GM23248 (cell line): ENCODE data around the gene ZNF432. TPM values are rescaled to one million over a fixed set of nuclear protein-coding genes. Genes with fewer than 3 reads are reported as not detected.
"Not testable (repeated sequence)": the region's sequence is repeated elsewhere in the genome, so short reads cannot be mapped to it uniquely, and the experiment has no call there.

Experiments used
- DNase-seq: peaks from one replicate; pipeline ENCODE4 v3.0.0-alpha.2; 2015
- H2AFZ ChIP-seq: fragments of 200-600 bp; sonication (generic); 2 replicates; pipeline ENCODE4 v1.6.1; 2016; ENCODE audit warnings: antibody characterized with exemption
- H3F3A ChIP-seq: fragments of 200-600 bp; sonication (generic); 2 replicates; pipeline ENCODE4 v1.6.1; 2016; ENCODE audit warnings: mild to moderate bottlenecking, antibody characterized with exemption, mixed run types; ENCODE audit not compliant: insufficient read depth
- H3K27ac ChIP-seq: fragments of 200-600 bp; sonication (generic); 2 replicates; pipeline ENCODE4 v1.5.1; 2016; ENCODE audit warnings: mild to moderate bottlenecking
- H3K27me3 ChIP-seq: fragments of 200-600 bp; sonication (generic); replicated peaks from 2 replicates; pipeline ENCODE4 v1.6.1; 2016; ENCODE audit warnings: mild to moderate bottlenecking; ENCODE audit not compliant: insufficient read depth
- H3K36me3 ChIP-seq: fragments of 200-600 bp; sonication (generic); 2 replicates; pipeline ENCODE4 v1.6.1; 2016; ENCODE audit warnings: low read depth, mild to moderate bottlenecking
- H3K4me1 ChIP-seq: fragments of 200-600 bp; sonication (generic); 2 replicates; pipeline ENCODE4 v1.6.1; 2016; ENCODE audit warnings: mild to moderate bottlenecking; ENCODE audit not compliant: insufficient read depth
- H3K4me2 ChIP-seq: fragments of 200-600 bp; sonication (generic); one replicate; pipeline ENCODE4 v1.6.1; 2016; ENCODE audit warnings: mild to moderate bottlenecking; ENCODE audit not compliant: unreplicated experiment
- H3K4me3 ChIP-seq: fragments of 200-600 bp; sonication (generic); 2 replicates; pipeline ENCODE4 v1.5.1; 2016; ENCODE audit warnings: mild to moderate bottlenecking
- H3K79me2 ChIP-seq: fragments of 200-600 bp; sonication (generic); 2 replicates; pipeline ENCODE4 v1.6.1; 2016; ENCODE audit warnings: mild to moderate bottlenecking; ENCODE audit not compliant: insufficient read depth
- H3K9ac ChIP-seq: fragments of 200-600 bp; sonication (generic); 2 replicates; pipeline ENCODE4 v1.6.1; 2016; ENCODE audit warnings: mild to moderate bottlenecking
- H3K9me2 ChIP-seq: fragments of 200-600 bp; sonication (generic); 2 replicates; pipeline ENCODE4 v1.6.1; 2016; ENCODE audit warnings: mixed run types, mild to moderate bottlenecking, moderate library complexity; ENCODE audit not compliant: insufficient read depth
- H3K9me3 ChIP-seq: fragments of 200-600 bp; sonication (generic); one replicate; pipeline ENCODE4 v1.6.1; 2017; ENCODE audit warnings: low read depth
- H4K20me1 ChIP-seq: fragments of 200-600 bp; sonication (generic); 2 replicates; pipeline ENCODE4 v1.6.0; 2016; ENCODE audit not compliant: insufficient read depth
- EZH2 ChIP-seq: fragments of 200-600 bp; sonication (generic); IDR thresholded peaks from 2 replicates; pipeline ENCODE4 v1.6.1; 2018; ENCODE audit warnings: antibody characterized with exemption, mild to moderate bottlenecking; ENCODE audit not compliant: insufficient read depth, poor library complexity, severe bottlenecking
- EZH2phosphoT487 ChIP-seq: fragments of 200-600 bp; sonication (generic); IDR thresholded peaks from 2 replicates; pipeline ENCODE4 v1.6.1; 2018; ENCODE audit warnings: antibody characterized with exemption, moderate library complexity, mild to moderate bottlenecking, low read depth; ENCODE audit not compliant: insufficient read depth
- WGBS, 2 experiments: methylation state at CpG; one replicate each; pipeline ENCODE4 v1.1.6; 2015 to 2017; ENCODE audit warnings: low lambda C conversion rate in 2 of 2, low coverage in 1 of 2; ENCODE audit errors: missing lambda C conversion rate in 2 of 2; 5-methylcytosine and 5-hydroxymethylcytosine counted together
- in situ Hi-C: fragments of 300-500 bp; cut with MboI; formaldehyde crosslinking; loops from 2 replicates; pipeline ENCODE4 v1.15.0; 2020
- polyA plus RNA-seq: library from polyadenylated mRNA; unstranded; fragments of >200 nt; fragmentation: Nextera tagmentation; extraction: Ambion mirVana; gene quantifications from 2 replicates; pipeline ENCODE4 v1.2.1, GENCODE V29; 2016
- total RNA-seq: library from RNA; depleted of rRNA; stranded (reverse); fragments of >200 nt; shearing (Covaris generic); gene quantifications from 2 replicates; pipeline ENCODE4 v1.2.3, GENCODE V29; 2014

ZNF432 gene
- total and polyA plus RNA-seq, 2 experiments from 2014 or later, result 3.4 to 10.4 TPM

- peaks cover 11% of the 10 kb centered on the region for H3K4me1 ChIP-seq
- H3K27ac ChIP-seq, result peak overlapping the region; percentile 9; the same call in 1 of the 2 replicates
- in situ Hi-C loops, result no loop called here
- no peak overlapping the region for H2AFZ ChIP-seq
- no peaks in the 10 kb centered on the region for H3K27me3 ChIP-seq
- no peaks in the 10 kb centered on the region for H4K20me1 ChIP-seq
- no peak overlapping the region for H3K9ac ChIP-seq
- no peak overlapping the region for H3K4me2 ChIP-seq
- H3K36me3 ChIP-seq, result peaks cover 88% of the 10 kb centered on the region
- H3F3A ChIP-seq, result peaks cover 12% of the 10 kb centered on the region; the same call in 1 of the 2 replicates
- peak; percentile 74 for DNase-seq
- H3K79me2 ChIP-seq, result peaks cover 97% of the 10 kb centered on the region
- no peak overlapping the region for H3K4me3 ChIP-seq
- no peaks in the 10 kb centered on the region for H3K9me2 ChIP-seq
- TF ChIP-seq EZH2phosphoT487 (no peak), EZH2 (no peak)
- H3K9me3 ChIP-seq, result no peaks in the 10 kb centered on the region
Measured at GRCh38 chr19:52086481-52086880, 37.8 kb upstream of the ZNF432 start.

GRCh38 chr19:52070496-52070895 lies 21.9 kb upstream of the ZNF432 start:
- Histone ChIP-seq H3F3A (peaks cover 27% of the 10 kb centered on the region), H3K9me3 (peaks cover 27% of the 10 kb centered on the region), H3K36me3 (peaks cover 97% of the 10 kb centered on the region), H3K4me1 (no peaks in the 10 kb centered on the region), H3K4me3 (no peak overlapping the region), H3K9ac (no peak overlapping the region), H3K27me3 (no peaks in the 10 kb centered on the region), H3K9me2 (no peaks in the 10 kb centered on the region), H3K4me2 (no peak overlapping the region), H3K79me2 (peaks cover 93% of the 10 kb centered on the region), H3K27ac (no peak overlapping the region), H4K20me1 (no peaks in the 10 kb centered on the region), H2AFZ (no peak overlapping the region)
- DNase-seq, result no peak
- in situ Hi-C loops, result no loop called here
- WGBS, 2 experiments, result 91 to 94% methylated on average over 5 of the region's 5 CpGs
- no peak for TF ChIP-seq EZH2phosphoT487
- no peak for TF ChIP-seq EZH2

DNA sequence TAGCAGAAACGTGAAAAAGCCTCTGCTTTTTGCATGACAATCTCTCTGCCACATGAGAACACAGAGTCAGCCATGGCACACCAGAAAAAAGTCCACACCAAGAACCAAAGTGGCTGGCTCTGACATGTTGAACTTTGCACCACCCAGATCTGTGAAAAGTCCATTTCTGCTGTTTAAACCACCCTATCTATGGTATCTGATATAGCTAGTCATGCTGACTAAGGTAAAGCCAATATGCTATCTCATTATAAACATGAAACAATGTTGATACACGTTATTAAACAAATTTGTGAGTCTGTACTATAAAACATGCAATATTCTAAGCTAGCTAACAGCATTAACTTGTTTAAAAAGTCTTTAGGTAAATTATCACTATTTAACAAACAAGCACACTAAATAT lies 21.0 kb upstream of the ZNF432 start:
- Histone ChIP-seq H3K9ac (no peak overlapping the region), H3K27me3 (no peaks in the 10 kb centered on the region), H3K27ac (no peak overlapping the region), H3F3A (peaks cover 32% of the 10 kb centered on the region), H2AFZ (no peak overlapping the region), H3K4me1 (no peaks in the 10 kb centered on the region), H4K20me1 (no peaks in the 10 kb centered on the region), H3K9me2 (no peaks in the 10 kb centered on the region), H3K4me2 (no peak overlapping the region), H3K36me3 (peaks cover 97% of the 10 kb centered on the region), H3K9me3 (peaks cover 34% of the 10 kb centered on the region), H3K79me2 (peaks cover 93% of the 10 kb centered on the region), H3K4me3 (no peak overlapping the region)
- no peak for DNase-seq
- TF ChIP-seq EZH2, result no peak
- TF ChIP-seq EZH2phosphoT487, result no peak
- in situ Hi-C loops, result no loop called here
- WGBS, 2 experiments, result 77 to 84% methylated on average over 2 of the region's 2 CpGs

- Histone ChIP-seq H3K27ac (no peak overlapping the region), H4K20me1 (no peaks in the 10 kb centered on the region), H3K9me2 (no peaks in the 10 kb centered on the region), H3F3A (peaks cover 23% of the 10 kb centered on the region; the same call in 1 of the 2 replicates), H3K79me2 (peaks cover 84% of the 10 kb centered on the region), H3K36me3 (peaks cover 93% of the 10 kb centered on the region), H3K4me1 (no peaks in the 10 kb centered on the region), H2AFZ (no peak overlapping the region), H3K27me3 (no peaks in the 10 kb centered on the region), H3K4me2 (no peak overlapping the region), H3K9me3 (peaks cover 27% of the 10 kb centered on the region), H3K4me3 (peak overlapping the region; percentile 12; the same call in 1 of the 2 replicates), H3K9ac (no peak overlapping the region)
- 97 to 98% methylated on average over 6 of the region's 6 CpGs for whole genome bisulfite sequencing, 2 experiments
- TF ChIP-seq EZH2phosphoT487, result no peak
- no peak for TF ChIP-seq EZH2
- no peak for DNase-seq
- in situ Hi-C loops, result no loop called here
Measured at GRCh38 chr19:52066258-52066863, 17.7 kb upstream of the ZNF432 start.

GRCh38 chr19:52065399-52065798 lies 16.8 kb upstream of the ZNF432 start:
- Histone ChIP-seq H3K4me1 (no peaks in the 10 kb centered on the region), H3K36me3 (peaks cover 87% of the 10 kb centered on the region), H3K9me3 (peaks cover 27% of the 10 kb centered on the region), H3K4me3 (0 out of 2 replicates have a peak overlapping the region, but pooled peaks have one; percentile 12), H2AFZ (no peak overlapping the region), H3K79me2 (peaks cover 75% of the 10 kb centered on the region), H4K20me1 (no peaks in the 10 kb centered on the region), H3K4me2 (no peak overlapping the region), H3F3A (0 out of 2 replicates have a peak, but pooled peaks cover 17% of the 10 kb centered on the region), H3K9ac (no peak overlapping the region), H3K9me2 (no peaks in the 10 kb centered on the region), H3K27ac (no peak overlapping the region), H3K27me3 (no peaks in the 10 kb centered on the region)
- WGBS, 2 experiments, result 98 to 100% methylated on average over 6 of the region's 6 CpGs
- no peak for DNase-seq
- TF ChIP-seq EZH2 (no peak), EZH2phosphoT487 (no peak)
- in situ Hi-C loops, result no loop called here

GRCh38 chr19:52056480-52056879 lies 7.8 kb upstream of the ZNF432 start:
- not testable (repeated sequence) for H3F3A ChIP-seq, H3K4me2 ChIP-seq
- peaks cover 52% of the 10 kb centered on the region for H3K79me2 ChIP-seq

DNA sequence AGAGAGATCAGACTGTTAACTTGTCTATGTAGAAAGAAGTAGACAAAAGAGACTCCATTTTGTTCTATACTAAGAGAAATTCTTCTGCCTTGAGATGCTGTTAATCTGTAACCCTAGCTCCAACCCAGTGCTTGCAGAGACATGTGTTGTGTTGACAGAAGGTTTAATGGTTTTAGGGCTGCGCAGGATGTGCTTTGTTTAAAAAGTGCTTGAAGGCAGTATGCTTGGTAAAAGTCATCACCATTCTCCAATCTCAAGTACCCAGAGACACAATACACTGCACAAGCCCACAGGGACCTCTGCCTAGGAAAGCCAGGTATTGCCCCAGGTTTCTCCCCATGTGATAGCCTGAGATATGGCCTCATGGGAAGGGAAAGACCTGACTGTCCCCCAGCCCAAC lies 3.1 kb upstream of the ZNF432 start:
- H3K4me2 ChIP-seq, DNase-seq, H3K9me2 ChIP-seq, H2AFZ ChIP-seq, H3K27ac ChIP-seq, H3K9ac ChIP-seq, H3K27me3 ChIP-seq, H3K4me3 ChIP-seq, H4K20me1 ChIP-seq, H3K36me3 ChIP-seq, H3K4me1 ChIP-seq, in situ Hi-C loops, H3K9me3 ChIP-seq: not testable (repeated sequence)
- WGBS, 2 experiments, result 100% methylated on average over 1 of the region's 1 CpG
- H3K79me2 ChIP-seq, result peaks cover 71% of the 10 kb centered on the region
- peaks cover 11% of the 10 kb centered on the region for H3F3A ChIP-seq

More at GRCh38 chr19:52056480-52056879, 7.8 kb upstream of the ZNF432 start:
- H3K27ac ChIP-seq, H3K4me3 ChIP-seq, H2AFZ ChIP-seq, DNase-seq, H3K9me2 ChIP-seq, H4K20me1 ChIP-seq, H3K9ac ChIP-seq, H3K9me3 ChIP-seq, H3K27me3 ChIP-seq, in situ Hi-C loops, H3K4me1 ChIP-seq: not testable (repeated sequence)
- WGBS, 2 experiments, result 97% methylated on average over 3 of the region's 3 CpGs
- peaks cover 17% of the 10 kb centered on the region; the same call in 1 of the 2 replicates for H3K36me3 ChIP-seq
